ENCODE measurements around the gene KCNQ2. TPM values are rescaled to one million over a fixed set of nuclear protein-coding genes. Genes with fewer than 3 reads are reported as not detected.
A peak's percentile ranks its signal among the peaks of the same experiment; 100 is the strongest.

KCNQ2 gene
- total RNA-seq, 1 donor from 2014 or later: 0.89 TPM

- DNase-seq (no peak), ATAC-seq (ENCODE audit: poor library complexity) (no peak)
- intact Hi-C loops (cut with DNase I): no loop called here
Measured at GRCh38 chr20:63445075-63445734, 27.2 kb downstream of the KCNQ2 start.

- no peak for DNase-seq
- ATAC-seq (ENCODE audit: poor library complexity): no peak
- intact Hi-C loops (cut with DNase I): no loop called here
Measured at GRCh38 chr20:63444548-63444947, 27.9 kb downstream of the KCNQ2 start.

GRCh38 chr20:63443606-63444395 lies 28.7 kb downstream of the KCNQ2 start:
- no peak for DNase-seq
- intact Hi-C loops (cut with DNase I): no loop called here
- no peak for ATAC-seq (ENCODE audit: poor library complexity)

GRCh38 chr20:63442100-63442493 lies 30.4 kb downstream of the KCNQ2 start:
- intact Hi-C loops (cut with DNase I): no loop called here
- DNase-seq (peak; percentile 78), ATAC-seq (ENCODE audit: poor library complexity) (peak; percentile 90)

GRCh38 chr20:63441136-63442099 lies 31.0 kb downstream of the KCNQ2 start:
- intact Hi-C loops (cut with DNase I): no loop called here
- no peak for DNase-seq
- ATAC-seq (ENCODE audit: poor library complexity): no peak

GRCh38 chr20:63440366-63440955 lies 32.0 kb downstream of the KCNQ2 start:
- intact Hi-C loops (cut with DNase I): no loop called here
- ATAC-seq (ENCODE audit: poor library complexity): no peak
- no peak for DNase-seq

GRCh38 chr20:63439866-63440265 lies 32.6 kb downstream of the KCNQ2 start:
- ATAC-seq (ENCODE audit: poor library complexity) (no peak), DNase-seq (no peak)
- intact Hi-C loops (cut with DNase I): no loop called here

GRCh38 chr20:63438121-63438520 lies 34.3 kb downstream of the KCNQ2 start:
- no peak for ATAC-seq (ENCODE audit: poor library complexity)
- intact Hi-C loops (cut with DNase I): no loop called here
- DNase-seq: no peak

GRCh38 chr20:63435552-63435951 lies 36.9 kb downstream of the KCNQ2 start:
- peak; percentile 32 for ATAC-seq (ENCODE audit: poor library complexity)
- no peak for DNase-seq
- intact Hi-C loops (cut with DNase I): no loop called here

- peak; percentile 56 for ATAC-seq (ENCODE audit: poor library complexity)
Measured at GRCh38 chr20:63434599-63435378, 37.7 kb downstream of the KCNQ2 start.

GRCh38 chr20:63433756-63434531 lies 38.5 kb downstream of the KCNQ2 start:
- ATAC-seq (ENCODE audit: poor library complexity): no peak
- intact Hi-C loops (cut with DNase I): no loop called here
- no peak for DNase-seq

More at GRCh38 chr20:63434599-63435378, 37.7 kb downstream of the KCNQ2 start:
- intact Hi-C loops (cut with DNase I): no loop called here
- peak; percentile 74 for DNase-seq

- no peak for ATAC-seq (ENCODE audit: poor library complexity)
- intact Hi-C loops (cut with DNase I): no loop called here
Measured at GRCh38 chr20:63433351-63433750, 39.1 kb downstream of the KCNQ2 start.

GRCh38 chr20:63432577-63433325 lies 39.7 kb downstream of the KCNQ2 start:
- ATAC-seq (ENCODE audit: poor library complexity) (no peak), DNase-seq (no peak)
- intact Hi-C loops (cut with DNase I): no loop called here

More at GRCh38 chr20:63433351-63433750, 39.1 kb downstream of the KCNQ2 start:
- no peak for DNase-seq

- intact Hi-C loops (cut with DNase I): no loop called here
- no peak for DNase-seq
- no peak for ATAC-seq (ENCODE audit: poor library complexity)
Measured at GRCh38 chr20:63431944-63432343, 40.5 kb downstream of the KCNQ2 start.

- DNase-seq: no peak
- intact Hi-C loops (cut with DNase I): no loop called here
- ATAC-seq (ENCODE audit: poor library complexity): no peak
Measured at GRCh38 chr20:63430891-63431290, 41.6 kb downstream of the KCNQ2 start.

GRCh38 chr20:63429992-63430391 lies 42.5 kb downstream of the KCNQ2 start:
- no peak for ATAC-seq (ENCODE audit: poor library complexity)
- no peak for DNase-seq
- intact Hi-C loops (cut with DNase I): no loop called here

All from Right ventricle myocardium superior (tissue), 1 donor.